NCI-H82 treated with DMSO at 0.1 percent for 48 hours (cell line): ENCODE results near the gene FSHB.
A peak's percentile ranks its signal among the peaks of the same experiment; 100 is the strongest.
"Not testable (repeated sequence)": the region's sequence is repeated elsewhere in the genome, so short reads cannot be mapped to it uniquely, and the experiment has no call there.

ENCODE experiments used
- DNase-seq: peaks from one replicate; lab custom pipeline; 2025; ENCODE audit not compliant: unreplicated experiment; lab: John Stamatoyannopoulos, UW

Gene FSHB

DNA sequence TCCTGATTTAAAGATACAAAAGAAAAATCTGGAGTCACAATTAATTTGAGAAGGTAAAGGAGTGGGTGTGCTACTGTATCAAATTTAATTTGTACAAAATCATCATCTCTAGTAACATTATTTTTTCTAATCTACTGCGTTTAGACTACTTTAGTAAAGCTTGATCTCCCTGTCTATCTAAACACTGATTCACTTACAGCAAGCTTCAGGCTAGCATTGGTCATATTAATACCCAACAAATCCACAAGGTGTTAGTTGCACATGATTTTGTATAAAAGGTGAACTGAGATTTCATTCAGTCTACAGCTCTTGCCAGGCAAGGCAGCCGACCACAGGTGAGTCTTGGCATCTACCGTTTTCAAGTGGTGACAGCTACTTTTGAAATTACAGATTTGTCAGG is at the start of gene FSHB:
FSHB (plus strand) TSS at position 301 of the 400 bp plus-strand sequence. CDS start 889 bp downstream, outside the sequence.
- DNase-seq: no peak

DNA sequence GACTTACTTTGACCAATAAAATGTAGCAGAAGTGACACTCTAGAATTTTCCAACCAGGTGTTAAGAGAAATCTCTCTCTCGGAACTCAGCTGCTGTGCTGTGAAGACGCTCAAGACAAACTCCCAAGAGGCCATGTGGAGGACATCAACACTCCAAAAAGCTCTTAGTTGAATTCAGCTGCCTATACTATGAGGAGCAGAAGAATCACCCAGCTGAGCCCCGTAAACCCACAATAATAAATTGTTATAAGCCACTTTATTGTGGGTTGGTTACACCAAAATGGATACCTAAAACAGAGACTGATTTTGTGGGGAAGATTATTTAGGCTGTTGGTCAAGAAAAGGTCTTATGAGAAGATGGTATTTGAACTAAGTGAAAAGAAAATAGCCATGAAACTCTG is 44.1 kb upstream of the FSHB start:
- DNase-seq: no peak

DNA sequence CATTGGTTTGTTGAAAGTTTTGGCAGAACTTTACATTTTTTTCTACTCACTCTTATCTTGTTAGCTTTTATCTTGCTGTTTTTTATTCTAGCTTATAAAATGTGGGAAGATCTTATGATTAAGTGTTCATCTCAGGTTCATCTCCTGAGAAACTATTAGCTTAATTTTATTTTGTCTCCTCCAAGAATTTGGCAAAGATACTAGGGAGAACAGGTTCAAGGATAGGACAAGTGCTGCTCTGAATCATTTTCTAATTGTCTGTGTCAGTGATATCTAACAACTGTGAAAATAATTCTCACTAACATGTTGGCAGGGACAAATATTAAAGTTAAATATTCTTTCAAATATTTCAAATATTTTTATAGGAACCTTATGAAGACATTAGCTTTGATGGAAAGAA is 38.2 kb upstream of the FSHB start:
- DNase-seq: no peak

DNA sequence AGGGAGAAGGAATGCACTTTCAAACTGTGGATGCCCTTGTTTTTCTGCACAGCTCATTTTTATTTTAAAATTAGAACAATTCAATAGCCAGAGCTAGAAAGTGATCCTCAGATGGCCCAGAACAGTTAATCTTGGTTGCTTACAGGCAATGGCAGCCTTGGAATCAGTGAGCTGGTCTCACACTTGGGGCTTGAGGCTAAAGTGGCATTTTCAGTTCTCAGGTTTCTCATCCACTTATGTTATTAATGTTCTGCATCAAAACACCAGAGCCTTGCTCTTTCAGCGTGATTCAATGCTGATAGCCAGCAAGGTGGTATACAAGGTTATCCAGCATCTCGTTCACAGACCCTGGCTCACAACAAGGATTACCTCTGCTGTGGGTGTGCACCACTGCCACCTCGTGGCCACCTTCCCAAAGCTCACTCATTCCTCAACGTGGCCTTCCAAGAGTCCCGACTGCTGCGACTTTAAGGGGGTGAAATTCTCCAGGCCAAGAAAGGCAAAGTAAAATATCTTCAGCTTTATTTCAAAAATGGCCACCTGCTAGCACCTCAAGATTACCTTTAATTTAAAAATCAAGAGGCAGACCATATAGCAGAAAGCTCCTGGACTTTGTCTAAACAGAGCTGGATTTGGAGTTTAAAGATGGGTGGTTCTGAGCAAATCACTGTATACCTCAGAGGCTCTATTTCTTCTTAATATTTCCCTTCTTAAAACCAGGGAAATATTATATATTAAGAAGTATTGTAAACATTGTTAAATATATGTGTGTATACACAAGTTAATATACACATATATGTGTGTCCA is 34.2 kb upstream of the FSHB start:
- peak; percentile 68 for DNase-seq

DNA sequence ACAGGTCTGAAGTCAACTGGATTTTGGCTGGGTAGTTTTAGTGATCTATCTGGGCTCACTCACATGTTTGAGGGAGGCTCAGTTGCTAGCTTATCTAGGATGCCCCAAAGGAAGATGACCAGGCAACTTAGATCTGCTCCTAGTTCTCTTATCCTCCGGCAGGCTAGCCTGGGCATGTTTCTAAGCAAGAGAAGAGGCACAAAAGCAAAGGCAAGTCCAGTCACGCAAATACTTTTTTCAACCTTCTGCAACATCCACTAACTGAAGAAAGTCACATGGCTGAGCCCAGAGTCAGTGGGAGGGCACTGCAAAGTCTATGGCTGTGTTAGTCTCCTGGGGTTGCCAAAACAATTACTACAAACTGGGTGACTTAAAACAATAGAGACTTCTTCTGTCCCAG is 32.9 kb upstream of the FSHB start:
- DNase-seq: no peak

DNA sequence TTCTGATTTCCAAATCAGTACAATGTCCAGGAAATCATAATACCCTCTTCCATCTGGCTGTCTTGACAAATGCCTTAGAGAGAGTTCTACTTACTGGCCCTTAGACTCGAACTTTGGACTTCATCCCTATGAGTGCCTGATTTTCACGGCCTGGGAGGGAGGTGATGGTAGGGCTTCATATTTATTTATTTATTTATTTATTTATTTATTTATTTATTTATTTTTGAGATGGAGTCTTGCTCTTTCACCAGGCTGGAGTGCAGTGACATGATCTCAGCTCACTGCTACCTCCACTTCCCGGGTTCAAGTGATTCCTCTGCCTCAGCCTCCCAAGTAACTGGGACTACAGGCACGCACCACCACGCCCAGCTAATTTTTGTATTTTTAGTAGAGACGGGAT is 27.8 kb upstream of the FSHB start:
- not testable (repeated sequence) for DNase-seq

DNA sequence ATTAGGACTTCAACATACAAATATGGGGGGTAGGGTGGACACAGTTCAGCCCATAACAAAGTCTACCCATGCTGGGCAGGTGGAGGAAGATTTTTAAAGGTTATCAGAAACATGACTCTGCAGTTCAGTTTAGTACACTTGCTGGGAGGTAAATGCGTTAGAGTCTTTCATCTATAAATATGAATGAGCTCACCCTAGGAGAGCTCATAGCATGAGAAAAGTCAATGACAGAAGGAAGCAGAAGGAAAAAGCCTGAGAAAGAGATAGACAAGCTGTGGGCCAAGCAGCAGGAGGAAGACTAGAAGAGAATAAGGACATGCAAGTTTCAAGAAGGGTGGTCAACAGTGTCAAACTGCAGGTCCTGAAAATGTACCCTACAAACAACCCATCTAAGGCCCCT is 27.0 kb upstream of the FSHB start:
- no peak for DNase-seq

DNA sequence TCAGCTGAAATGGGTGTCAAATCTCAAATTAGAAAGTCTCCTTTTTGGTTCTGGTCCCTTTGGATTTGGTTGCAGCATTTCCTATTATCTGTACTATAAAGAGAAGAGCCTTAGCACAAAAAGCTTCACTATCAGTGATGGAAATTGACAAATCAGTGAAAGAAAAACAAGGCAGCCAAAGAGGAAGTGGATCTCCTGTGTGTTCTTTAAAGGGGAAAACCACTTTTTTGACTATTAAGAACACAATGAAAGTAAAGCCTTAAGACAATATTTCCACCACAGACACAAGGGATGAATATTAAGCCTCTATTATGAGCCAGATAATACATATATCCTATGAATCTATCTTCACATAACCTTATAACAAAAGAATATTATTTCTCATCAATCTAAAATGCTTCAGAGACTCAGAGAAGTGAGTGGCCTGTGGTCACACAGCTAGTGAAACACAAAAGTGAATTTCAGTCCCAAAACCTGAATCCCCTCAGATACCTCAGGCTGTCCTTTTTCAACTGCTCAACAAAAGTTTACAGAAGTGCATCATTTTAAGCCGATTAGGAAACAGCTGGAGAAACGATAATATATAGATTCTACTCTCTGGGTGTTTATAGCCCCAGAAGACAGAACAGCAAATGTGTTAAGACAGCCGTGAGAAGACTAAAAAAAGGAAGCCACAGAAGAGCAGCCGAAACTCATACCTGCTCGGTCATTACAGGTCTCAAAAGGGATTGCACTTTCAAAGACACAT is 24.4 kb upstream of the FSHB start:
- no peak for DNase-seq

DNA sequence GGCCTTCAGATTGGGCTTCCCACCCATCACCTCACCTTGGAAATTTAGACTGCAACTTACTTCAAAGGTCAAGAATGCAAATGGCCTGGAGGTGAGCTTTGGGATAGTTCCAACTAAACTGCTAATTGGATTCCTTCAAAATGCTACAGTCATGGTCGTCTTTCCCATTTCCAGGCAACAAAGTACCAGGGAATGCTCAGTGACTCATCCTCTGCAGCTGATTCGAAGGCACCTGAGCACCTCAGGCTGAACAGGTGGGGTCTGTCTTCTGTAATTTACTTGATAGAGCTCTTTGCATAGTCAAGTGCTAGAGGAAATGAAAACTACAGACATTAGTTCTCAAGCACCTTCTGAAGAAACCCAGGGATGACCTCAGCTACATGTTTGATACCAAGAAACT is 20.5 kb upstream of the FSHB start:
- no peak for DNase-seq

DNA sequence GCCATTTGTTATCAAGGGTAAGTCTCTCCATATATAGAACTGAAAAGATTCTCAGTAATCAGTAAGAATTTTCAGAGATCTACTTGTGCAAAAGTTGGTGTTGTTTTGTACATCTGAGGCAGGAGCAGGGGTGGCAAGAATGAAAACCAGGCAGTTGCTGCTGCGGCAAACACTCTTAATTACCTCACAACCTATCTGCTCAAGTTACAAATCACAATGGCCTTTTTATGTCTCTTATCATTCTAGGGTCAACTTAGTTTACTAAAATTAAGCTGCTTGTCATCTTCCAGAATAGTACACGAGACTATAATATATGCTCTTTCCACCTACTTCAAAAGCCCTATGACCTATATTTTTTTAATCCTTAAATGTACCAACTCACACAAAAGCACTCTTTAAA is 14.3 kb upstream of the FSHB start:
- no peak for DNase-seq

DNA sequence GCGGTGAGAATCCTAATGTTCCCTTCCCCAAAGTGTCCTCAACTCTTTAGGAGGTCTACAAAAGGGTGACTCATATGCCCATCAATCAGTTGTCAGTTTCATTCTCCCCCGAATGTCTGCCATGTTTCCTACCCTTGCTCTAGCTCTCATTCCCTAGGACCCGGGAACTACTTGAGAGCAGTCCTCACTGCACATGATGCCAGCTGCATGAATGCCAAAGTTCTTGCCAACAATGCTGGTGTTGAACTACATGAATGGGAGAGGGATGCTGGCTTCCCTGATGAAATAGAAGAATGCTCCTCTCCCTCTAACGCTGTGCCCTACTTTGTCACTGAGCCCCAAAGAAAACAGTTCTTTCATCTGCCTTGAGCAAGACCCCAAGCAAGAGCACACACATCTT is 12.5 kb upstream of the FSHB start:
- no peak for DNase-seq

DNA sequence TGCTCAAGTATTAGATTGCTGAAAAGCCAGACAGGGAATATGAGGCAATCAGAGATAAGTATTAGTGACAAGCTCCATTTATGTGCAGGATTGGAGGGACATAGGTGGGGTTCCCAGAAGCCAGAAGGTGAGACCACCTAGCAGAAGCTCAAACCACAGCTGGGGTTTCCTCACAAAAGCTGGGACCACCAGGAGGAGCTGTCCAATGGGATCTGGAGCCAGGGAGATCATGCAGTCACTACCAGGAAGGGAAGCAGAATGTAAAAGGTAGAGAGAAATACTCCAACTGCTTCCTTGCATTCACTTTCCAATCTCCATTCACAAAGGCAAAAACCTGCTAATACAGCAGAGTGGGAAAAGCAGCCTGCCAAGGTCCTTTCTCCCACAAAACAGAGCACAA is 5.2 kb upstream of the FSHB start:
- DNase-seq: no peak

DNA sequence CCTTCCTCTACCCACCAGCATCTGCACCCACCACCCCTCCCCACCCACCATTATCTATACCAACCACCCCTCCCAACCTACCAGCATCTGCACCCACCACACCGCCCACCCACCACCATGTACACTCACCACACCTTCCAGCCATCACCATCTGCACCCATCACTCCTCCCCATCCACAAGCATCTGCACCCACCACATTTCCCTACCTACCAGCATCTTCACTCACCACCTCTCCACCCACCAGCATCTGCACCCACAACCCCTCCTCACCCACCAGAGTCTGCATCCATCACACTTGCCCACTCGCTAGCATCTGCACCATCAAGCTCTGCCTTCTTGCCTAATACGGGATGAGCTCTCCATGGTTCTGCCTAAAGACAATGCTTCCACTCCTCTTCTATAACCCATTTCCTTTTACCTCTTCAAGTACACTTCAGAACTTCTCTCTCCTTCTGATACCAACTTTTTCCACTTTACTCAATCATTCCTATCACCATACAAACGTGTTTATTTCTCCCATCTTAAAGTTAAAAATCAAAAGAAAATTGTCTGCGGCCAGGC is 2.4 kb upstream of the FSHB start:
- no peak for DNase-seq

DNA sequence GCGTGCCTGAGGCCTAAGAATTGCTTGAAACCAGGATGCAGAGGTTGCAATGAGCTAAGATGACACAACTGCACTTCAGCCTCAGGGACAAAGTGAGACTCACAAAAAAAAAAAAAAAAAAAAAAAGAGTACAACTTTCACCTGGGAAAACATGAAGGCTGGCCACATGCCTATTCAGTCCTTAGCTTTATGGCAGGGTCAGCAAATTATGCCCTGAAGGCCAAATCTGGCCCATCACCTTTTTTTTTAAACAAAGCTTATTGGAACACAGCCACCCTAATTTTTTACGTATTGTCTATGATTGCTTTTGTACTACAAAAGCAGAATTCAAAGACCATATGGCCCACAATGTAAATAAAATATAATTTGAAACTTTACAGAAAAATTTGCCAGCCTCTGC is 8.2 kb downstream of the FSHB start:
- no peak for DNase-seq

DNA sequence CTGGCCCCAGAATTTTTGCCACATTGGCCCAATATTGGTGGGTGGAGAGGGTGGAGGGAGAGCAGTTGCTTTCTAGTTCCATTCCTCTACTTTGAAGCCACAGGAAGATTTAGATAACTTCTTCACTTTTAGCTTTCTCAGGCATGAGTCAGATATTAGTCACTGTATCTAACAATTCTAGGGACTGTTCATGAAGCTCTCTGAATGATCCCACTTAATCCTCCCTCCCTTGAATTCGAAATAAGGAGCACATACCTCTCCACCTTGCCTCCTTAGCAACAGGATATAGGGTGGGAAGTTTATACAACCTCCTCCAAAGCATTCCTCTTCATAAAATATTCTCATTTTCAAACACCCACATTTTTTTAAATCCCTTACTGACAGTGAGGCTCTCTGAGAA is 13.5 kb downstream of the FSHB start:
- DNase-seq: no peak

DNA sequence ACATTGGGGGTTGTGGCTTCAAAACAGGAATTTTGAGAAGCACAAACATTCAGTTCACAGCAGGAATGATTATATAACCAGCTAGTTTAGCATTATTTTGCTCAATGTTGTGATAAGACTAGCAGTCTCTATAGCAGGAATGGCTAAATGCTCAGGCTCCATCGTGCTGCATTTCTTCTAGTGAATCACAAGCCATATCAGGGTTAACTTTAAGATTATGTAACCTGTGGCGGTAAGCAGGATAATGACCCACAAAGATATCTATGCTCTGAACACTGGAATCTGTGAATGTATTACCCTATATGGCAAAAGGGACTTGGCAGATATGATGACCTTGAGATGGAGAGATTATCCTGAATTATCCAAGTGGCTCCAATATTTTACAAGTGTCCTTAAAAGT is 14.8 kb downstream of the FSHB start:
- no peak for DNase-seq

DNA sequence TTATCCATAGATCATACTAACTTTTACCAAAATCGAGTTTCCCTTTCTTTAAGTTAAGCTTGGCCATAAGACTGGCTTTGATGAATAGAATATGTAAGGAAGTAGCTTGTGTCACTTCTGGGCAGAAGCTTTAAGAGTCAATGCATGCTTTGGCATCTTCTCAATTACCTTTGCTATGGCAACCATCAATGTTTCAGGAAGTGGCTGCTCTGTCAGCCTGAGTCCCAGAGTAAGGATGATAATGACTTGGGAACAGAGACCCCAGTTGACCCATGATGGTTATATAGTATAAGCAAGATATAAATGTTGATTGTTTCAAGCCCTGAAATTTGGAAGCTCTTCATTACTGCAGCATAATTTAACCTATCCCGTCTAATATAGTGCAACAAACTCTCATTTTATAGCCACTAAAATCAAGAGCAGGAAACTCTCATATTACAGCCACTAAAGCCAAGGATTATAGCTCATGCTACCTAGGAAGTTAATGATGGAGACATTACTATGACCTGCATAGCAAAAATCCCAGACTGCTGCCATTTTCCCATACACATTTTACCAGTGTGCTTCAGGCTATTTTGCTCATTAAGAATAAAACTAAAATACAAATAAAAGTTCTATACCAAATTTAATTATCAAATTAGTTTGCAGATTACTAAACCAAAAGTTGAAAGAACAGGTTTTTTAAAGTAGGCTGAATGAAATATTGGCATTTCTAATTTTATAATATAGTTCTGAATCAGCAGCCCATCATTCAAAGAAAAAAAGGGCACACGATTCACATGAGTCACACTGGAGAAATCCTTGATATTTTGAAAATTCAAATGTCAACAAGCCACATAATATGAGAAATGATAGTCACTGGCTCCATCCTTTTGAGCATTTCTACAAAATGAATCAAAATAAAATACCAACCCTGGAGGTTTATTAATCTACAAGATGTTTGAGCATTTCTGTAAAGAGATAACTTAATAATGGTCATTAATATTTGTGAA is 23.8 kb downstream of the FSHB start:
- DNase-seq: no peak

DNA sequence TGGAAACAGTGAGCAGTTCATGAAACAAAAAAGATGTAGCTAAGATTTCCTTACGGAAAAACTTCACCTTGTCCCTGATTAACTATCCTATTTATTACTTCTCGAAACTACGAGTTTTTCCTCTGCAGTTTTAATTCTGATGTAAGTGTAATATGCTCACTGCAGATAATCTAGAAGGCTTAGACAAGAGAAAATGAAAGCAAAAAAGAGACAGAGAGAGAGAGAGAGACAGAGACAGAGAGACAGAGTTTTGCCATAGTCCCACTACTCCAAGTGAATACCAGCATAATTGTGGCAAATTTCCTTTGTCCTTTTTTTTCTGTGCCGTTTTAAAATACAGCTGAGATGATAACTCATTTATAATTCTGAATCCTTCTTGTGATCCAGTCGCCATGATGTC is 24.8 kb downstream of the FSHB start:
- no peak for DNase-seq

DNA sequence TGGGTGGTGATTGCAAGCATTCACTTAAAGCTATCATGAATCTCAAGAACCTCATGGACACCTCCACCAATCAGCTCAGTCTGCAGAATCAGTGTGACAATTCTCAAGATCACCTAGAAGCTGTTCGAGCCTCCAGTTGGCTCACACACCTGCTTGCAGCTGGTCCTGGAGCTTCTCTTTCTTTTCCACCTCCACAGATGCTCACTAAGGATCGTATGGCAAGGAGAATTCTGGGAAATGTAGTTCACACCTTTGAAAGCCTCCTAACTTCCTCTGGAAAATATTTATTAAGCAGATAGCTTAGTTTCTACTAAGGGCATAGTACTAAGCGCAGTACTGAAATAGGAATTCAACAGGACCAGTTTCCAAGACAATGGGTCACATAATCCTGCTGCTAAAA is 26.2 kb downstream of the FSHB start:
- no peak for DNase-seq

DNA sequence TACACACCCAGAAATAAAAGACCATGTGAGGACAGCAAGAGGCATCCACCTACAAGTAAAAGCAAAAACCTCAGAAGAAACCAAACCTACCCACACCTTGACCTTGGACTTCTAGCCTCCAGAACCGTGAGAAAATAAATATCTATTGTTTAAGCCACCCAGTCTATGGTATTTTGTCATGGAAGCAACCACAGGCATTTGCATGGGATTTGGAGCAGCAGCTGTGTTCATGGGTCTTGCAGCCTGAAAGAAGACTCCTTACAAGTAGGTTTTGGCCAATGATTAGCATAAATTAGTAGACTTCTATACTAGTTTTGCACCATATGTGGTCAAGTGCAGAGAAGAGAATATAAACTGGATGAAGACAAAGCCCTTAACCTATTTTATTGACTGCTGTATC is 27.9 kb downstream of the FSHB start:
- no peak for DNase-seq

DNA sequence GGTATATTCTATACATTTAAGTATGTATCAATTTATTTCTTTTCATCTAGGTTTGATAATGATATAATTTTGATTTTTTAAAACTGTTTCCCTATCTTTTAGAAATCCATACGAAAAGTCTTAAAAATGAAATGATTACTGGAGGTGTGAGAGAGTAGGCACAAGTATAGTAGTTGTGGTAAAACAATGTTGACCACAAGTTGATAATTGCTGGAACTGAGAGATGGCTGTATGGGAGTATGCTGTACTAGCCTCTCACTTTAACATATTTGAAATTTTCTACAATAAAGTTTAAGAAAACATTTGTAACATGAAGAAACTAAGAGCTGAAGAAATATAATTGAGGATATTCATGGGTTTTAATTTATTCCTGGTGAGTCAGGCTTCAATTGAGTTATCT is 30.0 kb downstream of the FSHB start:
- no peak for DNase-seq
